ENCODE results near the gene SIGLEC11.

- no peak for TF ChIP-seq GATA2 (IDR thresholded peaks at IDR 0.05; ENCODE audit: low read depth, low read length)
- no peak for TF ChIP-seq GATA3 (IDR thresholded peaks at IDR 0.05; ENCODE audit: low read depth, low read length)
Observed at GRCh38 chr19:49931293-49932040, 29.5 kb downstream of the SIGLEC11 start.
